A549 (cell line): Measurements from ENCODE around the gene TPST1. TPM values are rescaled to one million over a fixed set of nuclear protein-coding genes. Genes with fewer than 3 reads are reported as not detected.

Experiments used
- ATAC-seq, 2 experiments: fragments of 200-7000 bp in 1 of 2; fragments of >200 bp in 1 of 2; cut with Nextera tagmentation in 1 of 2; cut with Tn5 transposase in 1 of 2; 3 replicates each; pipeline versions ENCODE4 v1.8.0 to v1.9.1; 2018 to 2020; ENCODE audit warnings: mild to moderate bottlenecking in 1 of 2, moderate library complexity in 1 of 2
- CTCF ChIA-PET: fragments of 300-600 bp; sonication (Branson Sonifier 250); formaldehyde crosslinking; extraction: SDS; loops from one replicate; lab custom pipeline; 2021; ENCODE audit warnings: antibody characterized with exemption, inconsistent platforms; lab: Yijun Ruan, JAX
- POLR2A ChIA-PET: fragments of 350-600 bp; formaldehyde crosslinking; extraction: SDS; loops from one replicate; lab custom pipeline; 2021; ENCODE audit warnings: antibody characterized with exemption, inconsistent platforms; lab: Yijun Ruan, JAX
- DNase-seq, 2 experiments: peaks; one replicate each; pipeline versions ENCODE4 v3.0.0 to v3.0.0-alpha.2; 2011 to 2016; ENCODE audit warnings: low read depth in 1 of 2, low spot score in 1 of 2
- FAIRE-seq: peaks from 2 replicates; lab custom pipeline; 2011; peaks lifted over from hg19 to GRCh38; lab: Jason Lieb, UNC
- H3K27ac ChIP-seq, 2 experiments: fragments of >200 bp; sonication (Bioruptor Twin); formaldehyde crosslinking; 3 replicates each; pipeline ENCODE4 v1.5.1; 2016 to 2017
- H3K4me1 ChIP-seq: fragments of >200 bp; sonication (Bioruptor Twin); formaldehyde crosslinking; 3 replicates; pipeline ENCODE4 v1.6.1; 2016
- H3K4me2 ChIP-seq: fragments of >200 bp; sonication (Bioruptor Twin); formaldehyde crosslinking; 3 replicates; pipeline ENCODE4 v1.6.1; 2016
- H3K4me3 ChIP-seq: fragments of >200 bp; sonication (Bioruptor Twin); formaldehyde crosslinking; 3 replicates; pipeline ENCODE4 v1.5.1; 2016
- H3K9me3 ChIP-seq: fragments of >200 bp; sonication (Bioruptor Twin); formaldehyde crosslinking; 3 replicates; pipeline ENCODE4 v1.6.1; 2016
- ATOH8 ChIP-seq: fragments of 250-450 bp; sonication (Bioruptor Pico); IDR thresholded peaks from 2 replicates; pipeline ENCODE4 v1.5.0; 2020; ENCODE audit warnings: low read depth, mild to moderate bottlenecking, moderate library complexity
- CHD2 ChIP-seq: fragments of 150-350 bp; IDR thresholded peaks from 2 replicates; pipeline ENCODE4 v1.6.1; 2014; ENCODE audit warnings: low read length; ENCODE audit not compliant: partially characterized antibody
- CTCF ChIP-seq: fragments of >200 bp; sonication (Bioruptor Twin); formaldehyde crosslinking; IDR thresholded peaks from 3 replicates; pipeline ENCODE4 v1.5.1; 2016
- ELK1 ChIP-seq: fragments of 150-350 bp; IDR thresholded peaks from 2 replicates; pipeline ENCODE4 v1.6.1; 2014; ENCODE audit warnings: low read depth, mild to moderate bottlenecking, low read length
- EP300 ChIP-seq, 2 experiments: fragments of >200 bp; sonication (Bioruptor Twin); formaldehyde crosslinking; IDR thresholded peaks; 2 replicates in 1 of 2; 3 replicates in 1 of 2; pipeline ENCODE4 v1.6.1; 2016 to 2017
- ESRRA ChIP-seq: fragments of 150-350 bp; IDR thresholded peaks from 2 replicates; pipeline ENCODE4 v1.6.1; 2014; ENCODE audit warnings: mild to moderate bottlenecking, low read length, borderline replicate concordance
- FOSB ChIP-seq: fragments of 250-450 bp; sonication (Bioruptor Pico); IDR thresholded peaks from 2 replicates; pipeline ENCODE4 v1.5.0; 2020; ENCODE audit warnings: mild to moderate bottlenecking, moderate library complexity
- FOSL2 ChIP-seq, 2 experiments: fragments of 450-650 bp in 1 of 2; fragments of >200 bp in 1 of 2; sonication (Bioruptor Twin) in 1 of 2; formaldehyde crosslinking; IDR thresholded peaks; 2 replicates each; pipeline versions ENCODE4 v1.5.0 to v1.6.1; 2016 to 2020; ENCODE audit warnings: mild to moderate bottlenecking in 1 of 2, moderate library complexity in 1 of 2
- HDAC2 ChIP-seq: fragments of 200-600 bp; sonication (generic); IDR thresholded peaks from 2 replicates; pipeline ENCODE4 v1.6.1; 2016
- HES2 ChIP-seq: fragments of >200 bp; sonication (Bioruptor Twin); formaldehyde crosslinking; IDR thresholded peaks from 2 replicates; pipeline ENCODE4 v1.6.1; 2016
- HEYL ChIP-seq: fragments of 250-450 bp; sonication (Bioruptor Pico); IDR thresholded peaks from 2 replicates; pipeline ENCODE4 v1.8.0; 2021; ENCODE audit warnings: mild to moderate bottlenecking, moderate library complexity
- JUN ChIP-seq, 2 experiments: fragments of >200 bp; sonication (Bioruptor Twin); formaldehyde crosslinking; IDR thresholded peaks; 2 replicates in 1 of 2; 3 replicates in 1 of 2; pipeline ENCODE4 v1.6.1; 2016 to 2017
- MAX ChIP-seq: IDR thresholded peaks from 2 replicates; pipeline ENCODE4 v1.6.1; 2012
- MAZ ChIP-seq: fragments of 150-350 bp; IDR thresholded peaks from 2 replicates; pipeline ENCODE4 v1.6.1; 2014; ENCODE audit warnings: antibody characterized with exemption, low read depth, low read length, borderline replicate concordance
- NR3C1 ChIP-seq: fragments of >200 bp; sonication (Bioruptor Twin); formaldehyde crosslinking; IDR thresholded peaks from 3 replicates; pipeline ENCODE4 v1.6.1; 2017
- PBX3 ChIP-seq: IDR thresholded peaks from 2 replicates; pipeline ENCODE4 v1.6.1; 2012
- POLR2A ChIP-seq: IDR thresholded peaks from 2 replicates; pipeline ENCODE4 v1.6.1; 2012; ENCODE audit warnings: mild to moderate bottlenecking, low read length
- POLR2AphosphoS2 ChIP-seq: conservative IDR thresholded peaks from 2 replicates; pipeline ENCODE4 v1.6.1; 2012; ENCODE audit warnings: low read length, improper control_type of control experiment, inconsistent platforms
- RCOR1 ChIP-seq: fragments of 150-350 bp; IDR thresholded peaks from 2 replicates; pipeline ENCODE4 v1.6.1; 2014; ENCODE audit warnings: antibody characterized with exemption, low read length, low read depth
- RFX5 ChIP-seq: fragments of 450-650 bp; IDR thresholded peaks from 2 replicates; pipeline ENCODE4 v1.7.1; 2014; ENCODE audit warnings: antibody characterized with exemption, mild to moderate bottlenecking, moderate library complexity
- SREBF2 ChIP-seq: fragments of 450-650 bp; IDR thresholded peaks from 2 replicates; pipeline ENCODE4 v1.6.1; 2014; ENCODE audit warnings: mild to moderate bottlenecking, moderate library complexity
- TFCP2L1 ChIP-seq: fragments of 250-450 bp; sonication (Bioruptor Pico); IDR thresholded peaks from 2 replicates; pipeline ENCODE4 v1.5.0; 2021; ENCODE audit warnings: mild to moderate bottlenecking
- TP53 ChIP-seq: fragments of 250-450 bp; sonication (Bioruptor Pico); IDR thresholded peaks from 2 replicates; pipeline ENCODE4 v1.5.0; 2021; ENCODE audit warnings: mild to moderate bottlenecking, moderate library complexity
- ZC3H11A ChIP-seq: fragments of 450-650 bp; IDR thresholded peaks from 2 replicates; pipeline ENCODE4 v1.6.1; 2014; ENCODE audit warnings: antibody characterized with exemption, mild to moderate bottlenecking
- ZFP36 ChIP-seq: fragments of 450-650 bp; IDR thresholded peaks from 2 replicates; pipeline ENCODE4 v1.6.1; 2014; ENCODE audit warnings: borderline replicate concordance; ENCODE audit not compliant: partially characterized antibody
- WGBS: methylation state at CpG from one replicate; pipeline ENCODE4 v1.1.6; 2017; ENCODE audit errors: missing lambda C conversion rate; 5-methylcytosine and 5-hydroxymethylcytosine counted together
- polyA plus RNA-seq, 4 experiments: library from polyadenylated mRNA; depleted of rRNA in 3 of 4; stranded (reverse); fragments of >200 nt; fragmentation: RNase III in 1 of 4; extraction: RNeasy Plus Mini Kit Qiagen cat#74134 plus additional on column Dnase treatment in 1 of 4; gene quantifications; 2 replicates in 3 of 4; 3 replicates in 1 of 4; pipeline ENCODE4 v1.2.3, GENCODE V29; 2011 to 2017

TPST1 gene
- polyA plus RNA-seq, 2 of the 4 experiments (the other 2 are of a cell fraction) = 14.6 to 20.4 TPM

GRCh38 chr7:66239467-66239856 is 34.3 kb downstream of the TPST1 start:
- Histone ChIP-seq H3K27ac (no peak overlapping the region), H3K4me1 (peaks cover 12% of the 10 kb centered on the region; the same call in 2 of the 3 replicates), H3K9me3 (no peaks in the 10 kb centered on the region), H3K4me3 (no peak overlapping the region), H3K4me2 (no peak overlapping the region)
- FAIRE-seq (no peak), ATAC-seq (no peak), DNase-seq (no peak)
- CTCF ChIA-PET = interaction anchor here (0.6 to 1.3 kb wide), 2 partner anchors 113 to 826 kb away, joined by 3 read pairs; no protein-coding TSS in a partner anchor
- TF ChIP-seq HEYL (CRISPR knock-in tag) (no peak), SREBF2 (no peak), FOSL2 (IDR thresholded peaks at IDR 0.05) (no peak), FOSL2 (CRISPR knock-in tag; IDR thresholded peaks at IDR 0.05) (no peak), CTCF (no peak), ELK1 (no peak), ZFP36 (no peak), ATOH8 (no peak), POLR2A (no peak), MAZ (no peak), RCOR1 (no peak), POLR2AphosphoS2 (no peak), PBX3 (no peak), JUN (IDR thresholded peaks at IDR 0.05) (no peak), HDAC2 (no peak), ZC3H11A (no peak), NR3C1 (no peak), ESRRA (no peak), CHD2 (no peak), EP300 (IDR thresholded peaks at IDR 0.05) (no peak)
- POLR2A ChIA-PET = interaction anchor here (0.6 to 1.0 kb wide), 2 partner anchors 33 to 254 kb away, joined by 4 read pairs; no protein-coding TSS in a partner anchor
- whole genome bisulfite sequencing = 67% methylated on average over 1 of the region's 1 CpG

GRCh38 chr7:66245008-66245407 is 39.9 kb downstream of the TPST1 start:
- ATAC-seq (no peak), DNase-seq (no peak), FAIRE-seq (no peak)
- Histone ChIP-seq H3K4me2 (no peak overlapping the region), H3K4me3 (no peak overlapping the region), H3K9me3 (no peaks in the 10 kb centered on the region), H3K27ac (no peak overlapping the region), H3K4me1 (peaks cover 9% of the 10 kb centered on the region; the same call in 1 of the 3 replicates)
- 85% methylated on average over 2 of the region's 2 CpGs for WGBS
- CTCF ChIA-PET = no interaction called here
- TF ChIP-seq TP53 (CRISPR knock-in tag) = no peak
- no peak for TF ChIP-seq RFX5
- TF ChIP-seq MAX = no peak
- no peak for TF ChIP-seq HES2
- TF ChIP-seq TFCP2L1 = no peak
- TF ChIP-seq FOSB (CRISPR knock-in tag) = no peak
- POLR2A ChIA-PET = no interaction called here
